A549 (cell line): ENCODE measurements around the gene FRMD8. TPM values are rescaled to one million over a fixed set of nuclear protein-coding genes. Genes with fewer than 3 reads are reported as not detected.

Experiments used
- CBX8 ChIP-seq: fragments of 200-600 bp; sonication (generic); IDR thresholded peaks from 2 replicates; pipeline ENCODE4 v1.6.1; 2016
- CEBPB ChIP-seq, 2 experiments: fragments of >200 bp in 1 of 2; sonication (Bioruptor Twin) in 1 of 2; formaldehyde crosslinking in 1 of 2; IDR thresholded peaks; 2 replicates each; pipeline ENCODE4 v1.6.1; 2012 to 2016
- CHD4 ChIP-seq: fragments of 200-600 bp; sonication (generic); IDR thresholded peaks from 2 replicates; pipeline ENCODE4 v1.6.1; 2016; ENCODE audit warnings: antibody characterized with exemption, mild to moderate bottlenecking, borderline replicate concordance
- EHF ChIP-seq: fragments of 250-450 bp; sonication (Bioruptor Pico); IDR thresholded peaks from 2 replicates; pipeline ENCODE4 v1.5.0; 2020; ENCODE audit warnings: mild to moderate bottlenecking
- ESRRA ChIP-seq: fragments of 150-350 bp; IDR thresholded peaks from 2 replicates; pipeline ENCODE4 v1.6.1; 2014; ENCODE audit warnings: mild to moderate bottlenecking, low read length, borderline replicate concordance
- FOSB ChIP-seq: fragments of 250-450 bp; sonication (Bioruptor Pico); IDR thresholded peaks from 2 replicates; pipeline ENCODE4 v1.5.0; 2020; ENCODE audit warnings: mild to moderate bottlenecking, moderate library complexity
- GATA3 ChIP-seq: IDR thresholded peaks from 2 replicates; pipeline ENCODE4 v1.6.1; 2012; ENCODE audit warnings: borderline replicate concordance
- HDAC2 ChIP-seq: fragments of 200-600 bp; sonication (generic); IDR thresholded peaks from 2 replicates; pipeline ENCODE4 v1.6.1; 2016
- HEYL ChIP-seq: fragments of 250-450 bp; sonication (Bioruptor Pico); IDR thresholded peaks from 2 replicates; pipeline ENCODE4 v1.8.0; 2021; ENCODE audit warnings: mild to moderate bottlenecking, moderate library complexity
- HMGXB4 ChIP-seq: fragments of 250-450 bp; sonication (Bioruptor Pico); IDR thresholded peaks from 2 replicates; pipeline ENCODE4 v1.5.0; 2021; ENCODE audit warnings: mild to moderate bottlenecking, moderate library complexity, borderline replicate concordance
- HOXA7 ChIP-seq: fragments of 250-450 bp; sonication (Bioruptor Pico); IDR thresholded peaks from 2 replicates; pipeline ENCODE4 v1.5.0; 2020; ENCODE audit warnings: mild to moderate bottlenecking, moderate library complexity
- JUN ChIP-seq, 2 experiments: fragments of >200 bp; sonication (Bioruptor Twin); formaldehyde crosslinking; IDR thresholded peaks; 2 replicates in 1 of 2; 3 replicates in 1 of 2; pipeline ENCODE4 v1.6.1; 2016 to 2017
- KDM1A ChIP-seq: fragments of 200-600 bp; sonication (generic); IDR thresholded peaks from 2 replicates; pipeline ENCODE4 v1.6.1; 2016; ENCODE audit warnings: low read depth, mild to moderate bottlenecking
- MYC ChIP-seq: IDR thresholded peaks from 2 replicates; pipeline ENCODE4 v1.6.1; 2012; ENCODE audit warnings: mild to moderate bottlenecking, inconsistent platforms, low read length, improper control_type of control experiment, borderline replicate concordance
- NFE2L2 ChIP-seq: fragments of 150-350 bp; conservative IDR thresholded peaks from 2 replicates; pipeline ENCODE4 v1.6.1; 2014; ENCODE audit warnings: low read length
- NR3C1 ChIP-seq: fragments of >200 bp; sonication (Bioruptor Twin); formaldehyde crosslinking; IDR thresholded peaks from 3 replicates; pipeline ENCODE4 v1.6.1; 2017
- PBX3 ChIP-seq: IDR thresholded peaks from 2 replicates; pipeline ENCODE4 v1.6.1; 2012
- SMC3 ChIP-seq: fragments of >200 bp; sonication (Bioruptor Twin); formaldehyde crosslinking; IDR thresholded peaks from 3 replicates; pipeline ENCODE4 v1.6.1; 2018; ENCODE audit warnings: inconsistent platforms
- ZFP36 ChIP-seq: fragments of 450-650 bp; IDR thresholded peaks from 2 replicates; pipeline ENCODE4 v1.6.1; 2014; ENCODE audit warnings: borderline replicate concordance; ENCODE audit not compliant: partially characterized antibody
- polyA plus RNA-seq, 4 experiments: library from polyadenylated mRNA; depleted of rRNA in 3 of 4; stranded (reverse); fragments of >200 nt; fragmentation: RNase III in 1 of 4; extraction: RNeasy Plus Mini Kit Qiagen cat#74134 plus additional on column Dnase treatment in 1 of 4; gene quantifications; 2 replicates in 3 of 4; 3 replicates in 1 of 4; pipeline ENCODE4 v1.2.3, GENCODE V29; 2011 to 2017
- TF ChIP-seq, protein P1 (sequence below): fragments of 200-600 bp; sonication (generic); IDR thresholded peaks from 2 replicates; pipeline ENCODE4 v1.6.1; 2016; ENCODE audit warnings: antibody characterized with exemption, mild to moderate bottlenecking, moderate library complexity
- TF ChIP-seq, protein P2 (sequence below): fragments of 250-450 bp; sonication (Bioruptor Pico); IDR thresholded peaks from 2 replicates; pipeline ENCODE4 v1.5.0; 2020; ENCODE audit warnings: low read depth, mild to moderate bottlenecking, moderate library complexity
- TF ChIP-seq, protein P3 (sequence below): IDR thresholded peaks from 2 replicates; pipeline ENCODE4 v1.6.1; 2012; ENCODE audit warnings: low read depth, borderline replicate concordance

Gene FRMD8
- polyA plus RNA-seq, 2 of the 4 experiments (the other 2 are of a cell fraction): 12.9 to 20.0 TPM

- TF ChIP-seq, protein P1, sequence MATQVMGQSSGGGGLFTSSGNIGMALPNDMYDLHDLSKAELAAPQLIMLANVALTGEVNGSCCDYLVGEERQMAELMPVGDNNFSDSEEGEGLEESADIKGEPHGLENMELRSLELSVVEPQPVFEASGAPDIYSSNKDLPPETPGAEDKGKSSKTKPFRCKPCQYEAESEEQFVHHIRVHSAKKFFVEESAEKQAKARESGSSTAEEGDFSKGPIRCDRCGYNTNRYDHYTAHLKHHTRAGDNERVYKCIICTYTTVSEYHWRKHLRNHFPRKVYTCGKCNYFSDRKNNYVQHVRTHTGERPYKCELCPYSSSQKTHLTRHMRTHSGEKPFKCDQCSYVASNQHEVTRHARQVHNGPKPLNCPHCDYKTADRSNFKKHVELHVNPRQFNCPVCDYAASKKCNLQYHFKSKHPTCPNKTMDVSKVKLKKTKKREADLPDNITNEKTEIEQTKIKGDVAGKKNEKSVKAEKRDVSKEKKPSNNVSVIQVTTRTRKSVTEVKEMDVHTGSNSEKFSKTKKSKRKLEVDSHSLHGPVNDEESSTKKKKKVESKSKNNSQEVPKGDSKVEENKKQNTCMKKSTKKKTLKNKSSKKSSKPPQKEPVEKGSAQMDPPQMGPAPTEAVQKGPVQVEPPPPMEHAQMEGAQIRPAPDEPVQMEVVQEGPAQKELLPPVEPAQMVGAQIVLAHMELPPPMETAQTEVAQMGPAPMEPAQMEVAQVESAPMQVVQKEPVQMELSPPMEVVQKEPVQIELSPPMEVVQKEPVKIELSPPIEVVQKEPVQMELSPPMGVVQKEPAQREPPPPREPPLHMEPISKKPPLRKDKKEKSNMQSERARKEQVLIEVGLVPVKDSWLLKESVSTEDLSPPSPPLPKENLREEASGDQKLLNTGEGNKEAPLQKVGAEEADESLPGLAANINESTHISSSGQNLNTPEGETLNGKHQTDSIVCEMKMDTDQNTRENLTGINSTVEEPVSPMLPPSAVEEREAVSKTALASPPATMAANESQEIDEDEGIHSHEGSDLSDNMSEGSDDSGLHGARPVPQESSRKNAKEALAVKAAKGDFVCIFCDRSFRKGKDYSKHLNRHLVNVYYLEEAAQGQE: no peak
- TF ChIP-seq EHF (CRISPR knock-in tag) (no peak), MYC (no peak; the same call in 1 of the 2 replicates), NR3C1 (no peak), ESRRA (no peak), NFE2L2 (no peak), ZFP36 (no peak), FOSB (CRISPR knock-in tag) (no peak), CBX8 (no peak), HMGXB4 (no peak), CHD4 (no peak), CEBPB (IDR thresholded peaks at IDR 0.05) (no peak), GATA3 (no peak), HDAC2 (no peak), JUN (IDR thresholded peaks at IDR 0.05) (0 out of 5 replicates have a peak, but pooled peaks of 1 of the 2 experiments have one; percentile 52), KDM1A (no peak), SMC3 (peak; percentile 96), HOXA7 (CRISPR knock-in tag) (no peak), PBX3 (no peak), HEYL (no peak)
- TF ChIP-seq, protein P2, sequence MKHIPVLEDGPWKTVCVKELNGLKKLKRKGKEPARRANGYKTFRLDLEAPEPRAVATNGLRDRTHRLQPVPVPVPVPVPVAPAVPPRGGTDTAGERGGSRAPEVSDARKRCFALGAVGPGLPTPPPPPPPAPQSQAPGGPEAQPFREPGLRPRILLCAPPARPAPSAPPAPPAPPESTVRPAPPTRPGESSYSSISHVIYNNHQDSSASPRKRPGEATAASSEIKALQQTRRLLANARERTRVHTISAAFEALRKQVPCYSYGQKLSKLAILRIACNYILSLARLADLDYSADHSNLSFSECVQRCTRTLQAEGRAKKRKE (CRISPR knock-in tag): no peak
- TF ChIP-seq, protein P3, sequence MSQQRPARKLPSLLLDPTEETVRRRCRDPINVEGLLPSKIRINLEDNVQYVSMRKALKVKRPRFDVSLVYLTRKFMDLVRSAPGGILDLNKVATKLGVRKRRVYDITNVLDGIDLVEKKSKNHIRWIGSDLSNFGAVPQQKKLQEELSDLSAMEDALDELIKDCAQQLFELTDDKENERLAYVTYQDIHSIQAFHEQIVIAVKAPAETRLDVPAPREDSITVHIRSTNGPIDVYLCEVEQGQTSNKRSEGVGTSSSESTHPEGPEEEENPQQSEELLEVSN: peak; percentile 30; the same call in 1 of the 2 replicates
- TF ChIP-seq, all 56 proteins: peak for 12
Measured at GRCh38 chr11:65416341-65416824, 29.9 kb downstream of the FRMD8 start (continued).
